Esophagus squamous epithelium (tissue), 5 donors: Measurements from ENCODE around the gene ID4. TPM values are rescaled to one million over a fixed set of nuclear protein-coding genes. Genes with fewer than 3 reads are reported as not detected.

Experiments used
- DNase-seq: peaks from one replicate; lab custom pipeline; 2025; lab: John Stamatoyannopoulos, UW
- H3K27ac ChIP-seq, 4 donors: fragments of 200-600 bp; sonication (generic); one replicate each; pipeline ENCODE4 v1.5.1; 2016 to 2019; ENCODE audit warnings: mild to moderate bottlenecking in 1 of 4
- H3K27me3 ChIP-seq, 4 donors: fragments of 200-600 bp; sonication (generic); 1 replicate in 3 of 4; 2 replicates in 1 of 4; pipeline versions ENCODE4 v1.5.1 to v1.6.0; 2017 to 2021; ENCODE audit warnings: antibody characterized with exemption in 1 of 4
- H3K36me3 ChIP-seq, 3 donors: fragments of 200-600 bp; sonication (generic); one replicate each; pipeline ENCODE4 v1.5.1; 2016 to 2019
- H3K4me1 ChIP-seq, 3 donors: fragments of 200-600 bp; sonication (generic); one replicate each; pipeline ENCODE4 v1.5.1; 2017 to 2019
- H3K4me3 ChIP-seq, 4 donors: fragments of 200-600 bp; sonication (generic); 1 replicate in 3 of 4; 2 replicates in 1 of 4; pipeline ENCODE4 v1.5.1; 2016 to 2019; ENCODE audit warnings: mild to moderate bottlenecking in 2 of 4, moderate library complexity in 1 of 4
- H3K9me3 ChIP-seq, 3 donors: fragments of 200-600 bp; sonication (generic); one replicate each; pipeline ENCODE4 v1.5.1; 2016 to 2019
- POLR2A ChIP-seq, 4 donors: fragments of 450-650 bp; IDR thresholded peaks; one replicate each; pipeline ENCODE4 v1.6.1; 2017; ENCODE audit warnings: antibody characterized with exemption in 4 of 4, mild to moderate bottlenecking in 4 of 4, moderate library complexity in 3 of 4
- WGBS, 2 donors: methylation state at CpG; one replicate each; pipeline ENCODE4 v1.1.5; 2018; 5-methylcytosine and 5-hydroxymethylcytosine counted together
- intact Hi-C: fragments of 100-400 bp; cut with DNase I; formaldehyde crosslinking; loops from one replicate; pipeline ENCODE4 v1.15.0; 2022
- total RNA-seq, 4 donors: library from RNA; depleted of rRNA; stranded (reverse); fragments of >200 nt; gene quantifications; one replicate each; pipeline ENCODE4 v1.1.0, GENCODE V29; 2016
- TF ChIP-seq, protein P1 (sequence below), 6 experiments: fragments of 450-650 bp in 4 of 6; fragments of 200-600 bp in 2 of 6; sonication (generic) in 2 of 6; IDR thresholded peaks; one replicate each; pipeline ENCODE4 v1.5.1; 2016 to 2019; ENCODE audit warnings: antibody characterized with exemption in 6 of 6, mild to moderate bottlenecking in 4 of 6, moderate library complexity in 4 of 6
- donor health status: DM: yes; HTN: yes; CAD: no.

ID4 gene
- total RNA-seq, 4 donors from 2014 or later, result 12.9 to 37.0 (median 22.6) TPM

DNA sequence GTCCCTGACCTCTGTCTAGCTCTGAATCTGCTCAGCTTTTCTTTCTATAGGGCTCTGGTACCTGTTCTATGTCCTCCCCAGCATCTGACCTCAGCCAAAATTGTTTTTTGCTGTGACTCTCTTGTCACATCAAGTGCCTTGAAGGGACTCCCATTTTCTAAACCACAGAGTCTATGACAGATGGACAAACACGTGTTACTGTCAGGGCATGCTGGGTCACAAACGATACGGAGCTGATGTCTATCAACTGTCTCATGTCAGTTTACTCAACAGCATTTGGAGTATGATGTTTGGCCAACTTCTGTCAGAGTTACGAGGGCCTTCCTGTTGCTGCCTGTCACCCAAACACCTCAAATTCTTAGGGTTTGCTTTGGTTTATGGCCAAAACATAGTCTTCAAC is 20.5 kb downstream of the ID4 start:
- DNase-seq, result no peak
- H3K27me3 ChIP-seq, result no peaks in the 10 kb centered on the region
- intact Hi-C loops, result loop anchor here (10.0 kb wide), 1 partner anchor 833 kb away; no protein-coding TSS in a partner anchor
- WGBS, 2 donors, result 70 to 73% methylated on average over 4 of the region's 4 CpGs
- peaks cover 0 to 18% (median 2%) of the 10 kb centered on the region in 3 donors for H3K4me1 ChIP-seq
- TF ChIP-seq POLR2A (IDR thresholded peaks at IDR 0.05), result no peak
- TF ChIP-seq, protein P1, sequence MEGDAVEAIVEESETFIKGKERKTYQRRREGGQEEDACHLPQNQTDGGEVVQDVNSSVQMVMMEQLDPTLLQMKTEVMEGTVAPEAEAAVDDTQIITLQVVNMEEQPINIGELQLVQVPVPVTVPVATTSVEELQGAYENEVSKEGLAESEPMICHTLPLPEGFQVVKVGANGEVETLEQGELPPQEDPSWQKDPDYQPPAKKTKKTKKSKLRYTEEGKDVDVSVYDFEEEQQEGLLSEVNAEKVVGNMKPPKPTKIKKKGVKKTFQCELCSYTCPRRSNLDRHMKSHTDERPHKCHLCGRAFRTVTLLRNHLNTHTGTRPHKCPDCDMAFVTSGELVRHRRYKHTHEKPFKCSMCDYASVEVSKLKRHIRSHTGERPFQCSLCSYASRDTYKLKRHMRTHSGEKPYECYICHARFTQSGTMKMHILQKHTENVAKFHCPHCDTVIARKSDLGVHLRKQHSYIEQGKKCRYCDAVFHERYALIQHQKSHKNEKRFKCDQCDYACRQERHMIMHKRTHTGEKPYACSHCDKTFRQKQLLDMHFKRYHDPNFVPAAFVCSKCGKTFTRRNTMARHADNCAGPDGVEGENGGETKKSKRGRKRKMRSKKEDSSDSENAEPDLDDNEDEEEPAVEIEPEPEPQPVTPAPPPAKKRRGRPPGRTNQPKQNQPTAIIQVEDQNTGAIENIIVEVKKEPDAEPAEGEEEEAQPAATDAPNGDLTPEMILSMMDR (IDR thresholded peaks at IDR 0.05), result no peak
- H3K4me3 ChIP-seq, result no peak overlapping the region
- H3K9me3 ChIP-seq, result no peaks in the 10 kb centered on the region
- no peaks in the 10 kb centered on the region for H3K36me3 ChIP-seq
- no peak overlapping the region for H3K27ac ChIP-seq

DNA sequence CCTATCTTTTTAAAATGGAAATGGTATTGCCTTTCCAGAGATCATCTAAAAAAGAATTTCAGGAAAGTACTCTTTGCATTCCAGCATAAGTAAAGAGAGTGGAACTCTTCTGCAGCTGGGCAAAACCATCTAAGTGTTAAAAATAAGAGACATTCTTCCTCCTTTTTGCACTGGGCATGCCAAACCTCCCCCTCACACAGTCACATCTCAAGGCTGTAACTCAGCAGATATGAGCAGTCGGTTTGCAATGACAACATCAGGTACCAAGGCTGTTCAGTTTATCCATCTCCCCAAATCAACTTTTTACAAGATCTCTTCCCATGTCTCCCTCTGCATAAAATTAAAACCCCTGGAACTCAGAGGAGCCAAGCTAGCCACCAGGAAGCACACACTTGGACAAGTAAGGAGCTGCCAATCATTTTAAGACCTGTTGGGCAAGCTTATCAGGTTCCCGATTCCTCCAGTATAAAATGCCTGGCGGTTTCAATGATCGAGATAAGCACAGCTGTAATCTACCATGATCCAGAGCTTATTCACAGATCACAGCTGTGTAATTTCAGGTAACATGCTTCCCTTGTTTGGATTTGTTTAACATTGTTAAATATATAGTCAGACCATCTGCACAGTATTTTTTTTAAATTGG is 23.2 kb downstream of the ID4 start:
- no peak overlapping the region for H3K4me3 ChIP-seq
- intact Hi-C loops, result no loop called here
- H3K27me3 ChIP-seq, result peaks cover 0 to under 1% (median 0%) of the 10 kb centered on the region in 4 donors
- DNase-seq, result no peak
- H3K27ac ChIP-seq, result no peak overlapping the region
- 17 to 36% methylated on average over 4 of the region's 4 CpGs for WGBS, 2 donors
- H3K36me3 ChIP-seq, result no peaks in the 10 kb centered on the region
- H3K9me3 ChIP-seq, result no peaks in the 10 kb centered on the region
- TF ChIP-seq, protein P1 (IDR thresholded peaks at IDR 0.05), result no peak
- TF ChIP-seq POLR2A (IDR thresholded peaks at IDR 0.05), result no peak
- H3K4me1 ChIP-seq, result peaks cover 0 to 18% (median 2%) of the 10 kb centered on the region in 3 donors

DNA sequence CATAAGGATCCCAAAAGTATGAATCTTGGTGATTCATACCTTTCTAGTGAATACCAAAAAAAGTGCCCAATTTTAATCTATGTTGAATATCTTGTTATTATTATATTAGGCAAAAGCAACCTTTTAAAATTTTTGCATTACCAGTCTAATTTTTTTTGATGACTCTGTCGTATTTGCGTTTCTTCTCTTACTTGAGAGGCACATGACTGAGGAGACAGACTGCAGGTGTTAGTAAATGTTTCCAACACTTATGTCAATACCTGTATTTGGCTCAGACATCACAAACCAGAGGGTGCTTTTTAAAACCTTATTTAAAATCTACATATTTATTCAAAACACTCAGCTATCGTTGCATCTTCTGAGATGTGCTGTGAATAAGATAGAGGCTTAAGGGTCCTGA is 27.1 kb downstream of the ID4 start:
- intact Hi-C loops, result no loop called here
- 73 to 80% methylated on average over 3 of the region's 3 CpGs for WGBS, 2 donors
- H3K4me1 ChIP-seq, result peaks cover 0 to 18% (median 2%) of the 10 kb centered on the region in 3 donors
- no peak for DNase-seq
- TF ChIP-seq POLR2A (IDR thresholded peaks at IDR 0.05), result no peak
- no peak overlapping the region for H3K4me3 ChIP-seq
- H3K9me3 ChIP-seq, result no peaks in the 10 kb centered on the region
- no peaks in the 10 kb centered on the region for H3K36me3 ChIP-seq
- H3K27ac ChIP-seq, result no peak overlapping the region
- H3K27me3 ChIP-seq, result peaks cover 0 to 8% (median 0%) of the 10 kb centered on the region in 4 donors

DNA sequence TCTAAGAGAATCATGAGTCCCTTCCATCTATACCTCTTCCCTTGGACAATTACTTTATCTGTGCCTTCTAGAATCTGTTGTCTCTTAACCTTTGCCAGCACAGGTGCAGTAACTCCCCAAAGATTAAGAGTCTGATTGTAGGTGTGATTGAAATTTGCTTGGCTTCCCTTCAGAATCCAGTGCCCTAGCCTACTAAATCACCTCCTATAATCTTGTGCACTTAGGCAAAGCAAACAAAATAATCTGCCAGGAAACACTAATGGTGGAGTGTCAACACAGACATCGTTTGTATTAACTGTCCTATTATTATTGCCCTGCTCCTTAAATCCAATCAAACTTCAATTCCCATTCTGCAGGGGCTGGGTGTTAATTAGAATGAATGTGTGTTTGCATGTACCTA is 28.0 kb downstream of the ID4 start:
- intact Hi-C loops, result no loop called here
- 6 to 14% methylated on average over 1 of the region's 1 CpG for WGBS, 2 donors

DNA sequence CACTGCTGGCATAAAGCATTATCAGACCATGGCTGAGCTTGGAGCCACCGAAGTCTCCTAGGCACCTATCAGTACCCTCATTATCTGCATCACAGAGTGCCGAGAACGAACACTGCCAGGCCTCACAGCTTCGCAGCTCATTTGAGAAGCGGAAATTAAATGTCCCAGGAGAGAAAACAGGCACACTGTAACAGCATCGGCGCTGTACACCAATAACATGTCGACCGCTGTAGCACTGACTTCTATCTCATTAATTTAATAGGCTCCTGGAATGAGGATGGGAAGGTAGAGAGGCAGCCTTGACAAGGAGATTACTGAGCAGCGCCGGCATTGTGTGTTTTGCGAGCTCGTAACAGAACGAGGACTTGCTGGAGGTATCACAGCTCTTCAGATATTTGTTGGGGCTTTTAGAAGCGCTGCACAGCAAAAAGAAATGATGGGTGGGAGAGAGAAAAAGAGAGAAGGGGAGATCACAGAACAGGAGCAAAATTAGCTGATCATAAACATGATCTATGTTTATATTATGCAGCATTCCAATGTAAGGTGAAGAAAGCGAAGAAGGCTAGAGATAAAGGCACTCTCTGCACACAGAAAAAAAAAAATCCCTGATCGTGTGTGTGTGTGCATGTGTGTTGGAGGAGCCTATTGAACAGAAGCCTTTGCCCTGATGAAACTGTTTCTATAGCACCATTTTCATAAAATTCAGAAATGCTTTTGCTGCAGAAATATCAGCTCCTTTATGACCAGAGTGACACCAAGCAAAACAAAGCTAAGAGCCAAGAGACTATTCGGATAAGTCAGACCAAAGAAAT is 29.2 kb downstream of the ID4 start:
- Histone ChIP-seq H3K27ac (no peak overlapping the region), H3K4me3 (no peak overlapping the region)
- WGBS, 2 donors, result 80 to 82% methylated on average over 18 of the region's 18 CpGs

More for the DNA sequence above, 28.0 kb downstream of the ID4 start:
- Histone ChIP-seq H3K27me3 (peaks cover 0 to 8% (median 0%) of the 10 kb centered on the region in 4 donors), H3K27ac (no peak overlapping the region), H3K36me3 (no peaks in the 10 kb centered on the region), H3K4me3 (no peak overlapping the region), H3K9me3 (no peaks in the 10 kb centered on the region), H3K4me1 (peaks cover 0 to 16% (median 2%) of the 10 kb centered on the region in 3 donors)
- no peak for DNase-seq
- TF ChIP-seq, protein P1 (IDR thresholded peaks at IDR 0.05), result no peak
- TF ChIP-seq POLR2A (IDR thresholded peaks at IDR 0.05), result no peak

More for the DNA sequence above, 29.2 kb downstream of the ID4 start:
- H3K4me1 ChIP-seq, result peaks cover 0 to 8% (median 0%) of the 10 kb centered on the region in 3 donors
- H3K36me3 ChIP-seq, result no peaks in the 10 kb centered on the region
- no peaks in the 10 kb centered on the region for H3K9me3 ChIP-seq
- H3K27me3 ChIP-seq, result peaks cover 0 to 8% (median 0%) of the 10 kb centered on the region in 4 donors
- no peak for DNase-seq
- intact Hi-C loops, result no loop called here
- TF ChIP-seq POLR2A (IDR thresholded peaks at IDR 0.05), result no peak
- TF ChIP-seq, protein P1 (IDR thresholded peaks at IDR 0.05), result no peak
